ENCODE data around the gene STH. TPM values are rescaled to one million over a fixed set of nuclear protein-coding genes. Genes with fewer than 3 reads are reported as not detected.
"Not testable (repeated sequence)": the region's sequence is repeated elsewhere in the genome, so short reads cannot be mapped to it uniquely, and the experiment has no call there.

Gene STH
- total RNA-seq, 1 experiment from 2014 or later = not detected

GRCh38 chr17:45955326-45955725 is 43.7 kb upstream of the STH start:
- BruUV-seq (replicated peaks) = no TSS peak
- no peak for TF ChIP-seq SIN3A (IDR thresholded peaks at IDR 0.05; ENCODE audit: borderline replicate concordance, insufficient read depth, low read depth, low read length)
- no peak for TF ChIP-seq TCF7L2 (IDR thresholded peaks at IDR 0.05; ENCODE audit: low read depth, low read length)
- no peak for TF ChIP-seq POLR2AphosphoS5 (IDR thresholded peaks at IDR 0.05; ENCODE audit: low read depth, low read length)
- no peak for TF ChIP-seq CTCF (IDR thresholded peaks at IDR 0.05)
- TF ChIP-seq REST (IDR thresholded peaks at IDR 0.05; ENCODE audit: insufficient read depth in 1 of 2, low read depth in 2 of 2, low read length in 1 of 2) = no peak
- intact Hi-C loops (cut with micrococcal nuclease; ENCODE audit: unreplicated experiment) (no loop called here), in situ Hi-C loops (cut with HindIII; ENCODE audit: low pct_unique_long_range_greater_than_20kb, low sequenced_read_pairs) (no loop called here)
- Histone ChIP-seq H3K9me3 (ENCODE audit: control insufficient read depth, insufficient read depth, low read depth, low read length) (no peaks in the 10 kb centered on the region), H3K27ac (ENCODE audit: low read length) (no peak overlapping the region), H3K4me1 (ENCODE audit: control insufficient read depth, insufficient read depth, low read length) (no peaks in the 10 kb centered on the region), H3K36me3 (ENCODE audit: control insufficient read depth, insufficient read depth, low read length) (no peaks in the 10 kb centered on the region), H3K4me3 (ENCODE audit: low read depth in 2 of 2, low read length in 2 of 2) (no peak overlapping the region), H3K27me3 (ENCODE audit: control insufficient read depth, insufficient read depth, low read length) (no peaks in the 10 kb centered on the region)
- no peak for DNase-seq (ENCODE audit: low read depth, low spot score)
- no peak for ATAC-seq
- ChIA-PET POLR2A (no interaction called here), CTCF (interaction anchor here (0.6 kb wide), 1 partner anchor 45 kb away, joined by 3 read pairs; no protein-coding TSS in a partner anchor)

- H3K36me3 ChIP-seq (ENCODE audit: control insufficient read depth, insufficient read depth, low read length) = no peaks in the 10 kb centered on the region
- ChIA-PET CTCF (interaction anchor here (0.6 kb wide), 1 partner anchor 45 kb away, joined by 3 read pairs; no protein-coding TSS in a partner anchor), POLR2A (no interaction called here)
- intact Hi-C loops (cut with micrococcal nuclease; ENCODE audit: unreplicated experiment) = no loop called here
- no peak overlapping the region for H3K27ac ChIP-seq (ENCODE audit: low read length)
- DNase-seq (ENCODE audit: low read depth, low spot score) = no peak
- no peak for ATAC-seq
- no peak overlapping the region for H3K4me3 ChIP-seq (ENCODE audit: low read depth in 2 of 2, low read length in 2 of 2)
- no peaks in the 10 kb centered on the region for H3K27me3 ChIP-seq (ENCODE audit: control insufficient read depth, insufficient read depth, low read length)
- no peaks in the 10 kb centered on the region for H3K9me3 ChIP-seq (ENCODE audit: control insufficient read depth, insufficient read depth, low read depth, low read length)
- in situ Hi-C loops (cut with HindIII; ENCODE audit: low pct_unique_long_range_greater_than_20kb, low sequenced_read_pairs) = no loop called here
- TF ChIP-seq REST (IDR thresholded peaks at IDR 0.05; ENCODE audit: insufficient read depth in 1 of 2, low read depth in 2 of 2, low read length in 1 of 2) (no peak), TCF7L2 (IDR thresholded peaks at IDR 0.05; ENCODE audit: low read depth, low read length) (no peak), SIN3A (IDR thresholded peaks at IDR 0.05; ENCODE audit: borderline replicate concordance, insufficient read depth, low read depth, low read length) (no peak), POLR2AphosphoS5 (IDR thresholded peaks at IDR 0.05; ENCODE audit: low read depth, low read length) (no peak), CTCF (IDR thresholded peaks at IDR 0.05) (no peak)
- no peaks in the 10 kb centered on the region for H3K4me1 ChIP-seq (ENCODE audit: control insufficient read depth, insufficient read depth, low read length)
- no TSS peak for BruUV-seq (replicated peaks)
Observed at GRCh38 chr17:45956090-45956489, 43.0 kb upstream of the STH start.

- ATAC-seq; BruUV-seq (replicated peaks); H3K27ac ChIP-seq (ENCODE audit: low read length); H3K27me3 ChIP-seq (ENCODE audit: control insufficient read depth, insufficient read depth, low read length); H3K36me3 ChIP-seq (ENCODE audit: control insufficient read depth, insufficient read depth, low read length); DNase-seq (ENCODE audit: low read depth, low spot score); H3K4me1 ChIP-seq (ENCODE audit: control insufficient read depth, insufficient read depth, low read length); intact Hi-C loops (cut with micrococcal nuclease; ENCODE audit: unreplicated experiment); H3K4me3 ChIP-seq (ENCODE audit: low read depth in 2 of 2, low read length in 2 of 2); CTCF ChIA-PET; POLR2A ChIA-PET; H3K9me3 ChIP-seq (ENCODE audit: control insufficient read depth, insufficient read depth, low read depth, low read length); in situ Hi-C loops (cut with HindIII; ENCODE audit: low pct_unique_long_range_greater_than_20kb, low sequenced_read_pairs): not testable (repeated sequence)
Observed at GRCh38 chr17:45956746-45957145, 42.3 kb upstream of the STH start.
